H1 (cell line): ENCODE data around the gene ZDHHC19. TPM values are rescaled to one million over a fixed set of nuclear protein-coding genes. Genes with fewer than 3 reads are reported as not detected.

ENCODE experiments used
- CTCF ChIA-PET: fragments of 300-600 bp; sonication (Branson Sonifier 250); formaldehyde crosslinking; loops from one replicate; lab custom pipeline; 2021; ENCODE audit not compliant: partially characterized antibody; lab: Charles Lee
- POLR2A ChIA-PET: fragments of 300-600 bp; sonication (Branson Sonifier 250); formaldehyde crosslinking; loops from one replicate; lab custom pipeline; 2021; ENCODE audit warnings: inconsistent platforms; ENCODE audit not compliant: partially characterized antibody; lab: Charles Lee
- DNase-seq, 2 experiments: peaks; one replicate each; pipeline versions ENCODE4 v3.0.0 to v3.0.0-alpha.2; 2010 to 2022; ENCODE audit warnings: low spot score in 2 of 2, low read depth in 1 of 2, mixed read lengths in 1 of 2
- FAIRE-seq: peaks from 2 replicates; lab custom pipeline; 2011; peaks lifted over from hg19 to GRCh38; lab: Jason Lieb, UNC
- H2AFZ ChIP-seq: 2 replicates; pipeline ENCODE4 v1.8.1; 2012; ENCODE audit warnings: low read length, inconsistent platforms
- H2AK5ac ChIP-seq: 2 replicates; pipeline ENCODE4 v1.6.1; 2013; ENCODE audit warnings: low read depth, low read length
- H2BK120ac ChIP-seq: replicated peaks from 2 replicates; pipeline ENCODE3; 2013; ENCODE audit warnings: low read depth, low read length, inconsistent platforms
- H2BK12ac ChIP-seq: 2 replicates; pipeline ENCODE4 v1.6.1; 2013; ENCODE audit warnings: low read depth, low read length
- H2BK15ac ChIP-seq: 2 replicates; pipeline ENCODE4 v1.6.1; 2013; ENCODE audit warnings: low read length
- H2BK20ac ChIP-seq: 2 replicates; pipeline ENCODE4 v1.6.1; 2013; ENCODE audit warnings: low read length
- H2BK5ac ChIP-seq: 2 replicates; pipeline ENCODE4 v1.6.1; 2013; ENCODE audit warnings: low read depth, low read length
- H3K14ac ChIP-seq: 2 replicates; pipeline ENCODE4 v1.6.1; 2013; ENCODE audit warnings: inconsistent platforms; ENCODE audit not compliant: insufficient read length
- H3K18ac ChIP-seq: 2 replicates; pipeline ENCODE4 v1.6.1; 2013; ENCODE audit warnings: low read length; ENCODE audit errors: extremely low read depth
- H3K23ac ChIP-seq: 2 replicates; pipeline ENCODE4 v1.6.1; 2013; ENCODE audit warnings: inconsistent platforms; ENCODE audit not compliant: insufficient read length
- H3K23me2 ChIP-seq: 2 replicates; pipeline ENCODE4 v1.6.1; 2013; ENCODE audit warnings: low read depth, low read length
- H3K27ac ChIP-seq: 2 replicates; pipeline ENCODE4 v1.6.1; 2011; ENCODE audit warnings: low read depth, low read length, inconsistent platforms
- H3K27me3 ChIP-seq, 4 experiments: replicated peaks in 1 of 4; 1 replicate in 1 of 4; 2 replicates in 3 of 4; pipeline versions ENCODE4 v1.6.1 to v1.8.1; 2011 to 2013; ENCODE audit warnings: low read length in 3 of 4, mild to moderate bottlenecking in 3 of 4, inconsistent platforms in 2 of 4, mixed read lengths in 2 of 4, moderate library complexity in 1 of 4; ENCODE audit not compliant: control insufficient read depth in 3 of 4, insufficient read depth in 3 of 4; ENCODE audit errors: extremely low read depth in 1 of 4
- H3K36me3 ChIP-seq, 4 experiments: 2 replicates each; pipeline versions ENCODE4 v1.6.1 to v1.8.1; 2011 to 2013; ENCODE audit warnings: mild to moderate bottlenecking in 4 of 4, low read length in 3 of 4, moderate library complexity in 2 of 4, control low read depth in 1 of 4, inconsistent platforms in 1 of 4; ENCODE audit not compliant: insufficient read depth in 4 of 4, control insufficient read depth in 2 of 4
- H3K4ac ChIP-seq: replicated peaks from 2 replicates; pipeline ENCODE3; 2013; ENCODE audit warnings: low read length, low read depth, mixed read lengths, inconsistent platforms; ENCODE audit not compliant: insufficient read length
- H3K4me1 ChIP-seq, 4 experiments: replicated peaks in 1 of 4; 1 replicate in 1 of 4; 2 replicates in 3 of 4; pipeline versions ENCODE4 v1.6.1 to v1.8.1; 2011 to 2013; ENCODE audit warnings: low read length in 3 of 4, inconsistent platforms in 2 of 4, mixed read lengths in 1 of 4; ENCODE audit not compliant: insufficient read depth in 4 of 4, control insufficient read depth in 3 of 4
- H3K4me2 ChIP-seq, 2 experiments: 2 replicates each; pipeline versions ENCODE4 v1.6.1 to v1.8.1; 2011 to 2013; ENCODE audit warnings: low read depth in 2 of 2, low read length in 2 of 2, control low read depth in 1 of 2, inconsistent platforms in 1 of 2, mild to moderate bottlenecking in 1 of 2; ENCODE audit not compliant: insufficient read depth in 1 of 2
- H3K4me3 ChIP-seq, 4 experiments: fragments of 200-600, 300-600 bp in 1 of 4; sonication (generic), shearing (Covaris generic), sonication (Bioruptor Twin) in 1 of 4; 2 replicates each; pipeline versions ENCODE4 v1.5.1 to v1.8.1; 2011 to 2016; ENCODE audit warnings: low read length in 4 of 4, low read depth in 3 of 4, control low read depth in 2 of 4, inconsistent platforms in 2 of 4, mild to moderate bottlenecking in 2 of 4, mixed read lengths in 1 of 4, moderate library complexity in 1 of 4; ENCODE audit not compliant: insufficient read depth in 2 of 4; ENCODE audit errors: extremely low read depth in 1 of 4
- H3K56ac ChIP-seq: replicated peaks from 2 replicates; pipeline ENCODE3; 2013; ENCODE audit warnings: low read depth, mild to moderate bottlenecking, mixed read lengths, low read length, inconsistent platforms; ENCODE audit not compliant: insufficient read length
- H3K79me1 ChIP-seq: 2 replicates; pipeline ENCODE4 v1.6.1; 2013; ENCODE audit warnings: low read depth, low read length, control low read depth
- H3K79me2 ChIP-seq, 2 experiments: 2 replicates each; pipeline versions ENCODE4 v1.6.1 to v1.8.1; 2012 to 2013; ENCODE audit warnings: low read length in 2 of 2, mild to moderate bottlenecking in 2 of 2, inconsistent platforms in 1 of 2; ENCODE audit not compliant: insufficient read depth in 2 of 2, control insufficient read depth in 1 of 2
- H3K9ac ChIP-seq, 4 experiments: replicated peaks in 1 of 4; 1 replicate in 1 of 4; 2 replicates in 3 of 4; pipeline versions ENCODE4 v1.6.1 to v1.8.1; 2011 to 2013; ENCODE audit warnings: low read depth in 3 of 4, low read length in 3 of 4, control low read depth in 2 of 4, mild to moderate bottlenecking in 2 of 4, moderate library complexity in 2 of 4, inconsistent platforms in 1 of 4; ENCODE audit errors: extremely low read depth in 1 of 4
- H3K9me3 ChIP-seq, 2 experiments: 2 replicates each; pipeline versions ENCODE4 v1.6.1 to v1.8.1; 2012 to 2013; ENCODE audit warnings: mild to moderate bottlenecking in 2 of 2, moderate library complexity in 2 of 2, control low read depth in 1 of 2, inconsistent platforms in 1 of 2, low read depth in 1 of 2, low read length in 1 of 2, mixed read lengths in 1 of 2; ENCODE audit not compliant: insufficient read depth in 2 of 2
- H4K20me1 ChIP-seq, 2 experiments: replicated peaks in 1 of 2; 2 replicates each; pipeline versions ENCODE3 to v1.8.1; 2011 to 2013; ENCODE audit warnings: inconsistent platforms in 2 of 2, low read length in 2 of 2, mild to moderate bottlenecking in 1 of 2; ENCODE audit not compliant: insufficient read depth in 2 of 2, control insufficient read depth in 1 of 2
- H4K5ac ChIP-seq: 2 replicates; pipeline ENCODE4 v1.6.1; 2013; ENCODE audit warnings: low read length, low read depth, mixed read lengths, inconsistent platforms; ENCODE audit not compliant: insufficient read length
- H4K8ac ChIP-seq: 2 replicates; pipeline ENCODE4 v1.8.0; 2013; ENCODE audit warnings: mild to moderate bottlenecking, moderate library complexity, low read length, inconsistent platforms; ENCODE audit not compliant: insufficient read depth; ENCODE audit errors: extremely low read depth
- H4K91ac ChIP-seq: replicated peaks from 2 replicates; pipeline ENCODE3; 2013; ENCODE audit warnings: low read length, mixed read lengths, inconsistent platforms; ENCODE audit not compliant: insufficient read length
- ASH2L ChIP-seq: fragments of 200-600, 300-600 bp; sonication (generic); IDR thresholded peaks from one replicate; pipeline ENCODE4 v1.7.1; 2017; ENCODE audit warnings: low read length
- CBX5 ChIP-seq: fragments of 300-800, 300-1000 bp; sonication (generic); IDR thresholded peaks from 2 replicates; pipeline ENCODE4 v1.7.1; 2016; ENCODE audit warnings: antibody characterized with exemption, low read length, low read depth
- EGR1 ChIP-seq: IDR thresholded peaks from 2 replicates; pipeline ENCODE4 v1.6.1; 2011; ENCODE audit warnings: low read depth, low read length, borderline replicate concordance
- GTF2F1 ChIP-seq: IDR thresholded peaks from 2 replicates; pipeline ENCODE4 v1.6.1; 2012; ENCODE audit warnings: low read depth, low read length, improper control_type of control experiment, borderline replicate concordance
- PHF8 ChIP-seq: fragments of 200-600 bp; sonication (generic); conservative IDR thresholded peaks from 2 replicates; pipeline ENCODE4 v1.7.1; 2012; ENCODE audit warnings: low read depth, mild to moderate bottlenecking, inconsistent platforms, low read length, moderate library complexity
- RFX5 ChIP-seq: IDR thresholded peaks from 2 replicates; pipeline ENCODE4 v1.6.1; 2011; ENCODE audit warnings: low read depth, low read length, improper control_type of control experiment, borderline replicate concordance
- SIN3A ChIP-seq, 2 experiments: IDR thresholded peaks in 1 of 2; conservative IDR thresholded peaks in 1 of 2; 2 replicates each; pipeline ENCODE4 v1.6.1; 2011 to 2012; ENCODE audit warnings: low read length in 2 of 2, improper control_type of control experiment in 1 of 2, low read depth in 1 of 2, mild to moderate bottlenecking in 1 of 2
- SRF ChIP-seq: IDR thresholded peaks from 2 replicates; pipeline ENCODE4 v1.6.1; 2011; ENCODE audit warnings: mild to moderate bottlenecking, low read depth, low read length, moderate library complexity
- TEAD4 ChIP-seq: IDR thresholded peaks from 2 replicates; pipeline ENCODE4 v1.6.1; 2012; ENCODE audit warnings: low read depth, low read length, inconsistent platforms, mixed read lengths
- WGBS, 2 experiments: shearing (Covaris generic) in 1 of 2; methylation state at CpG; one replicate each; pipeline versions ENCODE4 v1.1.6 to v1.1.7; 2013 to 2015; ENCODE audit warnings: low lambda C conversion rate in 2 of 2, mixed read lengths in 2 of 2, inconsistent platforms in 1 of 2, low coverage in 1 of 2, missing lambda C conversion rate in 1 of 2; ENCODE audit not compliant: insufficient replicate concordance in 2 of 2, insufficient coverage in 1 of 2, insufficient read length in 1 of 2; ENCODE audit errors: extremely low coverage in 1 of 2, missing lambda C conversion rate in 1 of 2; 5-methylcytosine and 5-hydroxymethylcytosine counted together
- polyA plus RNA-seq, 7 experiments: library from polyadenylated mRNA; depleted of rRNA in 3 of 7; stranded (reverse) in 5 of 7; unstranded in 2 of 7; fragments of >200 nt in 5 of 7; fragments of 200-250 nt in 2 of 7; gene quantifications; 1 replicate in 5 of 7; 2 replicates in 1 of 7; 4 replicates in 1 of 7; pipeline versions ENCODE4 v1.2.1 to v1.2.3, GENCODE V29; 2011 to 2013; ENCODE audit warnings: missing spikeins in 2 of 7, mixed read lengths in 2 of 7
- total RNA-seq: library from RNA; stranded (reverse); fragmentation: NEBNext Ultra II Directional; extraction: Animal tissue kit (Norgen Biotek cat#: 25700); gene quantifications from 2 replicates; pipeline ENCODE4 v1.2.1, GENCODE V29; 2021
- TF ChIP-seq, protein P1 (sequence below), 3 experiments: IDR thresholded peaks; 1 replicate in 2 of 3; 2 replicates in 1 of 3; pipeline versions ENCODE4 v1.5.1 to v1.6.1; 2011; ENCODE audit warnings: low read length in 3 of 3, mild to moderate bottlenecking in 3 of 3, inconsistent platforms in 2 of 3, low read depth in 1 of 3, moderate library complexity in 1 of 3; ENCODE audit not compliant: insufficient read depth in 1 of 3; ENCODE audit errors: control extremely low read depth in 1 of 3

Gene ZDHHC19
- total and polyA plus RNA-seq, 2 of the 8 experiments (the other 6 are each of a cell fraction or from before 2014, with no cell fraction given), result 2.5 to 4.1 TPM

DNA sequence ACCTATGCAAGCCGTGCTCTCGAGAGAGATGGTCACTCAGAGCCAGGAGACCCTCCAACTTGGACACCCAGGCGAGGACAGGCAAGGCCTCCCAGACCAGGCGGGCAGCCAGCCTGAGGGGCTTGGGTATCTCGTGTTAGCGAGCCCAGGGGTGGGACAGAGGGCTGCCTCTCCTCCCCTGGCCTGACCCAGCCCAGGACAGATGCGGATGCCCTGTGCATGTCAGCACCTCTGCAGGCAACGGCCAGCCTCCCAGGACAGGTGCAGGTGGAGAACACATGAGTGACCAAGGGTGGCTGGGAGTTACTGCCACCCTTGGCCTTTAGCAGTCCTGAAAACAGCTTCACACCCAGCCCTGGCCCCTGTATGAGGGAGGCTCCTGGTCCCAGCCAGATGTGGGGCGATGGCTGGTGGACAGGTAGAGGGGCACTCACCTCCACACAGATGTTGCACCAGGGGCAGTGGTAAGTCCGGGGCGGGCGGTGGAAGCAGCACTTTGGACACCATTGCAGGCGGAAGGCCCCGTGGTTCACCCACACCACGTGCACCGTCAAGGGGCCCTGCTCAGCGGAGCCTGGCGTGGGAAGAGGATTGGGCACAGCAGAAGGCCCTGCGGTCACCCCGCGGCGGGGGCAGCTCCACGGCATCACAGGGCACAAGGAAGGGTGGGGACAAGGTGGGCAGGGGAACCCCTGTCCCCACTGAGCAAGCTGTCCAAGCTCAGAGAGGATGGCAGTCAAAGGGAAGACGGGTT is 2.1 kb downstream of the ZDHHC19 start:
- ChIA-PET POLR2A (no interaction called here), CTCF (interaction anchor here (0.5 to 1.0 kb wide), 3 partner anchors 19 to 476 kb away, joined by 3 read pairs; no protein-coding TSS in a partner anchor)
- H3K4me1 ChIP-seq, result peaks cover 0 to 11% (median 5%) of the 10 kb centered on the region in 4 experiments; a peak in 5 of 7 replicates
- H4K5ac ChIP-seq, result no peak overlapping the region
- H3K79me2 ChIP-seq, result no peaks in the 10 kb centered on the region
- DNase-seq (no peak), FAIRE-seq (no peak)
- H3K23ac ChIP-seq, result no peak overlapping the region
- H3K4ac ChIP-seq, result no peak overlapping the region
- H3K9me3 ChIP-seq, result no peaks in the 10 kb centered on the region
- no peak overlapping the region for H3K9ac ChIP-seq
- H4K20me1 ChIP-seq, result no peaks in the 10 kb centered on the region
- no peak overlapping the region for H2AK5ac ChIP-seq
- H4K8ac ChIP-seq, result no peak overlapping the region
- 84% methylated on average over 22 of the region's 24 CpGs; no CpG with 5 or more reads in 1 of the 2 experiments for WGBS, 2 experiments
- no peak overlapping the region for H3K56ac ChIP-seq
- H3K4me2 ChIP-seq, result no peak overlapping the region; a peak in 1 of 4 replicates
- H3K36me3 ChIP-seq, result no peaks in the 10 kb centered on the region
- H2BK20ac ChIP-seq, result no peak overlapping the region
- H3K18ac ChIP-seq, result no peak overlapping the region
- H4K91ac ChIP-seq, result no peak overlapping the region
- H3K27ac ChIP-seq, result no peak overlapping the region
- no peak overlapping the region for H3K4me3 ChIP-seq
- H3K27me3 ChIP-seq, result peaks cover 0 to 11% (median 8%) of the 10 kb centered on the region in 4 experiments; a peak in 5 of 7 replicates
- H2BK12ac ChIP-seq, result peak overlapping the region; percentile 4; the same call in 1 of the 2 replicates
- no peak overlapping the region for H2BK5ac ChIP-seq
- no peak overlapping the region for H2AFZ ChIP-seq
- no peak overlapping the region for H3K14ac ChIP-seq
- no peaks in the 10 kb centered on the region for H3K79me1 ChIP-seq
- peak overlapping the region; percentile 29; the same call in 1 of the 2 replicates for H2BK15ac ChIP-seq
- no peak overlapping the region for H2BK120ac ChIP-seq
- H3K23me2 ChIP-seq, result no peaks in the 10 kb centered on the region
- TF ChIP-seq PHF8 (no peak), CBX5 (no peak), GTF2F1 (no peak), ASH2L (no peak), SRF (no peak), RFX5 (no peak), TEAD4 (no peak), EGR1 (no peak), SIN3A (conservative IDR thresholded peaks at IDR 0.05 in 1 of 2, IDR thresholded peaks at IDR 0.05 in 1 of 2; ENCODE audit: low read depth in 1 of 2, low read length in 2 of 2) (no peak)
- TF ChIP-seq, protein P1, sequence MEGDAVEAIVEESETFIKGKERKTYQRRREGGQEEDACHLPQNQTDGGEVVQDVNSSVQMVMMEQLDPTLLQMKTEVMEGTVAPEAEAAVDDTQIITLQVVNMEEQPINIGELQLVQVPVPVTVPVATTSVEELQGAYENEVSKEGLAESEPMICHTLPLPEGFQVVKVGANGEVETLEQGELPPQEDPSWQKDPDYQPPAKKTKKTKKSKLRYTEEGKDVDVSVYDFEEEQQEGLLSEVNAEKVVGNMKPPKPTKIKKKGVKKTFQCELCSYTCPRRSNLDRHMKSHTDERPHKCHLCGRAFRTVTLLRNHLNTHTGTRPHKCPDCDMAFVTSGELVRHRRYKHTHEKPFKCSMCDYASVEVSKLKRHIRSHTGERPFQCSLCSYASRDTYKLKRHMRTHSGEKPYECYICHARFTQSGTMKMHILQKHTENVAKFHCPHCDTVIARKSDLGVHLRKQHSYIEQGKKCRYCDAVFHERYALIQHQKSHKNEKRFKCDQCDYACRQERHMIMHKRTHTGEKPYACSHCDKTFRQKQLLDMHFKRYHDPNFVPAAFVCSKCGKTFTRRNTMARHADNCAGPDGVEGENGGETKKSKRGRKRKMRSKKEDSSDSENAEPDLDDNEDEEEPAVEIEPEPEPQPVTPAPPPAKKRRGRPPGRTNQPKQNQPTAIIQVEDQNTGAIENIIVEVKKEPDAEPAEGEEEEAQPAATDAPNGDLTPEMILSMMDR (IDR thresholded peaks at IDR 0.05; ENCODE audit: control extremely low read depth in 1 of 3, insufficient read depth in 1 of 3, low read depth in 1 of 3, low read length in 3 of 3), result no peak
